ENCODE data around the gene AFF3.

- no peak for TF ChIP-seq EZH2 (IDR thresholded peaks at IDR 0.05)
- TF ChIP-seq SP1 (IDR thresholded peaks at IDR 0.05; ENCODE audit: low read depth), result no peak
- no peak for TF ChIP-seq CTCF (IDR thresholded peaks at IDR 0.05 in 2 of 3, conservative IDR thresholded peaks at IDR 0.05 in 1 of 3; ENCODE audit: borderline replicate concordance in 1 of 3, insufficient read depth in 1 of 3, low read depth in 2 of 3, low read length in 2 of 3)
- no peak for TF ChIP-seq JUND (IDR thresholded peaks at IDR 0.05)
- no peak for TF ChIP-seq POLR2A (IDR thresholded peaks at IDR 0.05; ENCODE audit: borderline replicate concordance, extremely low read depth, insufficient read depth, insufficient read length)
- TF ChIP-seq ATF3 (IDR thresholded peaks at IDR 0.05), result no peak
- no peak for TF ChIP-seq ZFX (IDR thresholded peaks at IDR 0.05)
- TF ChIP-seq SIN3A (IDR thresholded peaks at IDR 0.05; ENCODE audit: low read depth), result no peak
These were observed 243.1 kb downstream of the AFF3 start for GRCh38 chr2:99899058-99899855.

All from HCT116 (cell line).